ENCODE measurements around the gene PCDH9. TPM values are rescaled to one million over a fixed set of nuclear protein-coding genes. Genes with fewer than 3 reads are reported as not detected.

The PCDH9 gene
- total RNA-seq, 1 donor from 2014 or later: 10.4 TPM

DNA sequence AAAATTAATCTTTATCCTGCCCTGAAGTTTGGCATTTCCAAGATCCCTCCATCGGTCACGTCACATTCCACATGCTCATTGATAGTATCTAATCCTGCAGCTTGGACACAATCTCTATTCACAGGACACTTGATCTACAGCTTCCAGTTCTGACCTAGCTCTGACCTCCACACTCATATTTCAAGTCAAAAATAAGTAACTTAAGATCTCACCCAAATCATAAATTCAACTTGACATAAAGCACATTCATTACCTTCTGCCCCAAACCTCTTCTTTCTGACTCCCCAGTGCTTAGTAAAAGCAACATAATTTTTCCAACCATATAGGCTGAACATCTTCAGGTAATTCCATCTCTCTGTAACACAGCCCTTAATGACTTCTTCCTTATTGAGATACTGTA, 880.2 kb downstream of the PCDH9 start:
- H3K27ac Mint-ChIP-seq (ENCODE audit: unreplicated experiment): no peak overlapping the region
- no peak overlapping the region for H2AFZ ChIP-seq (ENCODE audit: low read depth, low read length)
- H4K20me1 ChIP-seq (ENCODE audit: insufficient read depth, low read length): no peaks in the 10 kb centered on the region
- no peak overlapping the region for H3K4me2 ChIP-seq (ENCODE audit: low read length)
- no peaks in the 10 kb centered on the region for H3K9me3 ChIP-seq (ENCODE audit: insufficient read depth, low read depth, low read length)
- H3K9ac ChIP-seq (ENCODE audit: low read length): no peak overlapping the region
- no peaks in the 10 kb centered on the region for H3K4me1 ChIP-seq (ENCODE audit: insufficient read depth, low read length)
- H3K9me3 Mint-ChIP-seq (ENCODE audit: unreplicated experiment): no peaks in the 10 kb centered on the region
- no peak for FAIRE-seq
- no peak overlapping the region for H3K4me3 ChIP-seq (ENCODE audit: insufficient read depth, low read depth, low read length)
- no peak overlapping the region for H3K27ac ChIP-seq (ENCODE audit: low read depth, low read length)
- no peak overlapping the region for H3K4me3 Mint-ChIP-seq (ENCODE audit: unreplicated experiment)
- H3K27me3 ChIP-seq (ENCODE audit: insufficient read depth, low read length): no peaks in the 10 kb centered on the region
- H3K27me3 Mint-ChIP-seq (ENCODE audit: low read depth, unreplicated experiment): no peaks in the 10 kb centered on the region
- no peaks in the 10 kb centered on the region for H3K79me2 ChIP-seq (ENCODE audit: insufficient read depth, low read length)
- peaks cover 2% of the 10 kb centered on the region for H3K4me1 Mint-ChIP-seq (ENCODE audit: low read depth, unreplicated experiment)
- no peak for TF ChIP-seq EZH2 (IDR thresholded peaks at IDR 0.05; ENCODE audit: insufficient read depth, low read length)
- TF ChIP-seq, protein P1, sequence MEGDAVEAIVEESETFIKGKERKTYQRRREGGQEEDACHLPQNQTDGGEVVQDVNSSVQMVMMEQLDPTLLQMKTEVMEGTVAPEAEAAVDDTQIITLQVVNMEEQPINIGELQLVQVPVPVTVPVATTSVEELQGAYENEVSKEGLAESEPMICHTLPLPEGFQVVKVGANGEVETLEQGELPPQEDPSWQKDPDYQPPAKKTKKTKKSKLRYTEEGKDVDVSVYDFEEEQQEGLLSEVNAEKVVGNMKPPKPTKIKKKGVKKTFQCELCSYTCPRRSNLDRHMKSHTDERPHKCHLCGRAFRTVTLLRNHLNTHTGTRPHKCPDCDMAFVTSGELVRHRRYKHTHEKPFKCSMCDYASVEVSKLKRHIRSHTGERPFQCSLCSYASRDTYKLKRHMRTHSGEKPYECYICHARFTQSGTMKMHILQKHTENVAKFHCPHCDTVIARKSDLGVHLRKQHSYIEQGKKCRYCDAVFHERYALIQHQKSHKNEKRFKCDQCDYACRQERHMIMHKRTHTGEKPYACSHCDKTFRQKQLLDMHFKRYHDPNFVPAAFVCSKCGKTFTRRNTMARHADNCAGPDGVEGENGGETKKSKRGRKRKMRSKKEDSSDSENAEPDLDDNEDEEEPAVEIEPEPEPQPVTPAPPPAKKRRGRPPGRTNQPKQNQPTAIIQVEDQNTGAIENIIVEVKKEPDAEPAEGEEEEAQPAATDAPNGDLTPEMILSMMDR (IDR thresholded peaks at IDR 0.05; ENCODE audit: insufficient read depth, low read depth, low read length): no peak
- DNase-seq (ENCODE audit: low read depth): no peak
- no peaks in the 10 kb centered on the region for H3K36me3 ChIP-seq (ENCODE audit: insufficient read depth, low read length)
- H3K36me3 Mint-ChIP-seq (ENCODE audit: low read depth, unreplicated experiment): no peaks in the 10 kb centered on the region

DNA sequence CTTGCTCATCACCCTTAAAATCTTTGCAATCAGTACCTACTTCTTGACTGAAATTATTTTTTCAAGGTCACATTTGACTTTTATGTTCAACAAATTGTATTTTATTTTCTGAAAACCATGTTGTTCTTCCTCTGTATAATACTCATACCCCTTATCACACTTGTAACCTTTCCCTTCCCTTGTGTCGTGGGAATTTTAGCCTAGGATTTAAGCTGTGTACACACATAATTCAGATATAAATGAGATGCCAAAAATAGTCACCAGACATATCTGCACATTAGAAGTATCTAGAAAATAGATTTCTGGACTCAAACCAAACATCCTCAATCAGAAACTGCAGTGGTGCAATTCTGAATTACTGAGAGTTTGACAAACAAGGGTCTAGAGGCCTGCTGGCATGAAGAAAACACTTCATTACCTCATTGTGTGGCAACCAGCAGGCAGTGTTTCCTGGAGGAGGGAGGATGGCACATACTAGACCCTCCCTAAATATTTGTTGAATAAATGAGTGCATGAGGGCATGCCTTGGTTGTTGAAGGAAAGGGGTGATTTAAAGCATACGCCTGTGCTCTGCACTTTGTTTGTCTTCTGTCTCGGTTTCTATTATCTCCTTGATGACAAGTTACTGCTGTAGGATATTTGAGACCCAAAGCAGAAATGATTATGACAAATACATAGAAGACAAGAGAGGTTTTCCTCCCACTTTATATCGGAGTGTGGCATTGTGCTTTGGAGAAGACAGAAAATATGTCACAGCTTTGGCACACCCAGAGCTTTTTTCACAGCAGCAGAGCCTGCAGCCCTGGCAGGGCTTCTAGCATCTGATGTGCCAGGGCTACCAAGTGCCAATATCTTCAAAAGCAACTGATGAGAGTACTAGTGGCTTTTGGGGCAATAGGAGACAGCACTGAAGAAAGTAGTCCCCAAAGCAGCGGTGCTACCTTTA, 881.1 kb downstream of the PCDH9 start:
- no peak overlapping the region for H3K4me3 Mint-ChIP-seq (ENCODE audit: unreplicated experiment)
- no peaks in the 10 kb centered on the region for H3K27me3 Mint-ChIP-seq (ENCODE audit: low read depth, unreplicated experiment)
- H3K9ac ChIP-seq (ENCODE audit: low read length): no peak overlapping the region
- H3K27ac Mint-ChIP-seq (ENCODE audit: unreplicated experiment): no peak overlapping the region
- H3K4me1 ChIP-seq (ENCODE audit: insufficient read depth, low read length): no peaks in the 10 kb centered on the region
- no peaks in the 10 kb centered on the region for H3K36me3 Mint-ChIP-seq (ENCODE audit: low read depth, unreplicated experiment)
- TF ChIP-seq, protein P1 (IDR thresholded peaks at IDR 0.05; ENCODE audit: insufficient read depth, low read depth, low read length): no peak
- TF ChIP-seq EZH2 (IDR thresholded peaks at IDR 0.05; ENCODE audit: insufficient read depth, low read length): no peak
- DNase-seq (ENCODE audit: low read depth) (no peak), FAIRE-seq (no peak)
- H3K27ac ChIP-seq (ENCODE audit: low read depth, low read length): no peak overlapping the region
- H3K4me2 ChIP-seq (ENCODE audit: low read length): no peak overlapping the region
- H3K36me3 ChIP-seq (ENCODE audit: insufficient read depth, low read length): no peaks in the 10 kb centered on the region
- H3K9me3 Mint-ChIP-seq (ENCODE audit: unreplicated experiment): no peaks in the 10 kb centered on the region
- no peak overlapping the region for H3K4me3 ChIP-seq (ENCODE audit: insufficient read depth, low read depth, low read length)
- H2AFZ ChIP-seq (ENCODE audit: low read depth, low read length): no peak overlapping the region
- no peaks in the 10 kb centered on the region for H3K27me3 ChIP-seq (ENCODE audit: insufficient read depth, low read length)
- H4K20me1 ChIP-seq (ENCODE audit: insufficient read depth, low read length): no peaks in the 10 kb centered on the region
- no peaks in the 10 kb centered on the region for H3K9me3 ChIP-seq (ENCODE audit: insufficient read depth, low read depth, low read length)
- peaks cover 2% of the 10 kb centered on the region for H3K4me1 Mint-ChIP-seq (ENCODE audit: low read depth, unreplicated experiment)
- no peaks in the 10 kb centered on the region for H3K79me2 ChIP-seq (ENCODE audit: insufficient read depth, low read length)

Data from astrocyte (in vitro differentiated cells and primary cell).